ENCODE results near the gene MINDY1.

MINDY1 gene

DNA sequence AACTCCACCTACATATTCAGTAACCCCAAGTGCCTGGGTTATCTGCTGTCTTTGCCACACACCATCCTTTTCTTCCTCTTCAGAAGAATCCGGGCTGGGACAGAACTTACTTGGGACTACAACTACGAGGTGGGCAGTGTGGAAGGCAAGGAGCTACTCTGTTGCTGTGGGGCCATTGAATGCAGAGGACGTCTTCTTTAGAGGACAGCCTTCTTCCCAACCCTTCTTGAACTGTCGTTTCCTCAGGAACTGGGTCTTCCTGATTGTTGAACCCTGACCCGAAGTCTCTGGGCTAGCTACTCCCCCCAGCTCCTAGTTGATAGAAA, 42.6 kb downstream of the MINDY1 start:
- DNase-seq (ENCODE audit: low read depth): no peak

DNA sequence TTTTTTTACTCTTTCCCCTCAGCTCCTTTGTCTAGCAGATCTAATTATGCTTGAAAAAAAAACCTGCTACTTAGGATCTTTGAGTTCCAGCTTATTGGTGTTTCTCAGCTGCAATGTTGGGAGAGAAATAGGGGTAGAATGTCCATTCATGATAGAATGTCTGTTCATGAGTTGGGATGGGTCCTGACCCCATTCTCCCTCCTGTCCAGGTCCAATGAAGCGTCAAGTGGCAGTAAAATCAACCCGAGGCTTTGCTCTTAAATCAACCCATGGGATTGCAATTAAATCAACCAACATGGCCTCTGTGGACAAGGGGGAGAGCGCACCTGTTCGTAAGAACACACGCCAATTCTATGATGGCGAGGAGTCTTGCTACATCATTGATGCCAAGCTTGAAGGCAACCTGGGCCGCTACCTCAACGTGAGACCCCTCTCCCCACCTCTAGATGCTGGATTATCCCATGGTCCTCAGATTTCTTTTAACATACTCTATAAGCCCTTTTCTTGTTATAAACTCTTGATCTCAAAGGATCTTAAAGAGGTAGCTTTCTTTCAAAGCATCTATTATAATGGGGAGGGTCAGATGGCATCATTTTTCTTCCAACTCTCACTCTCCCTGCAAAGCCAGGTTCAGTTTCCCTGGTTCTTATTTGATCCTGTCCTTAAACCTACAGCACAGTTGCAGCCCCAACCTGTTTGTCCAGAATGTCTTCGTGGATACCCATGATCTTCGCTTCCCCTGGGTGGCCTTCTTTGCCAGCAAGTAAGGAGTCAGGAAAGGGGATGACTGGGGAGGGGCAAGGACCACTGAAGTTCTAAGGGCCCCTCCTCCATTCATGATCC, 43.2 kb downstream of the MINDY1 start:
- DNase-seq (ENCODE audit: low read depth): no peak

DNA sequence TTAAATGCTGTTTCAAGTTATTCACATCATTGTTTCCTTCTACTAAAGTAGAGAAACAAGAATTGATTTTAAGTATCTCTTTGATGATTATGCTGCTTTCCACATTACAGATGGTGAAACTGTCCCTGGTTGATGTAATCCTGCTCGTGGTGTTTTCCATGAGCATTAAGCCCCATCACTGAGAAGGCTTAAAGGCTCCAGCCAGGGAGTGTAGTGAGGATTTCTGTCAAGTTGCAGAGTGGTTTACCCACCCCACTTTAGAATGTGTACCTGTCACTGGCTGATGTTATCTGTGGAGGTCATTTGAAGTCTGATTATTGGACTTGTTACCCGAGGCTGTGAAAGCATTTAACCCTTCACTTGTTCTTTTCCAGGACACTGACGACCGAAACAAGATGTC, 44.9 kb downstream of the MINDY1 start:
- no peak for DNase-seq (ENCODE audit: low read depth)

DNA sequence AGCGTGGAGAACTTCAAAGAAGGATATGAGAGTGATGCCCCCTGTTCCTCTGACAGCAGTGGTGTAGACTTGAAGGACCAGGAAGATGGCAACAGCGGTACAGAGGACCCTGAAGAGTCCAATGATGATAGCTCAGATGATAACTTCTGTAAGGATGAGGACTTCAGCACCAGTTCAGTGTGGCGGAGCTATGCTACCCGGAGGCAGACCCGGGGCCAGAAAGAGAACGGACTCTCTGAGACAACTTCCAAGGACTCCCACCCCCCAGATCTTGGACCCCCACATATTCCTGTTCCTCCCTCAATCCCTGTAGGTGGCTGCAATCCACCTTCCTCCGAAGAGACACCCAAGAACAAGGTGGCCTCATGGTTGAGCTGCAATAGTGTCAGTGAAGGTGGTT, 46.1 kb downstream of the MINDY1 start:
- no peak for DNase-seq (ENCODE audit: low read depth)

DNA sequence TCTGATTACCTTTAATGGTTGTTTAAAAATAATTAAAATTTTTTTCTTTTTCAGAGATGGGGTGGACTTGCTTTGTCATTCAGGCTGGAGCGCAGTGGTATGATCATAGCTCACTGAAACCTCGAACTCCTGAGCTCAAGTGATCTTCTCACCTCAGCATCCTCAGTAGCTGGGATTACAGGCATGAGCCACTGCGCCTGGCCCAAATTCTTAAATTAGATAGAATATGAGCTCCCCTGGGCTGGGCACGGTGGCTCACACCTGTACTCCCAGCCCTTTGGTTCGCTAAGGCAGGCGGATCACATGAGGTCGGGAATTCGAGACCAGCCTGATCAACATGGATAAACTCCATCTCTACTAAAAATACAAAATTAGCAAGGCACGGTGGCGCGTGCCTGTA, 49.0 kb downstream of the MINDY1 start:
- no peak for DNase-seq (ENCODE audit: low read depth)

DNA sequence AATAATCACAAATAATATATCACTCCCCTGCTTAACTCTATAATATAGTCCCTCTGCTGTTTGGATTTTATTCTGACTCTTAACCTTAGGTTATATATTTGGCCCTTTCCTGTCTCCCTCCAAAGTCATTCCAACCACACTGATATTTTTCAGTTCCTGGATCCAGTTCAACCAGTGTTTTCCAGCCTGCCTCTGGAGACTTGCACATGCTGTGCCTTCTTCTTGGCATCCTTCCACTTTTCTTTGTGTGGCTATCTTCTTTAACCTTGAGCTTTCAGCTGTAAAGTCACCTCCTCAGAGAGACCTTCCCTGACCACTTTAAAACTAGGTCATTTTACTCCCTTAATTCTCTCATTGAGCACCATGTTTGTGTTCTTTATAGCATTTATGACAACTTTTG, 51.4 kb downstream of the MINDY1 start:
- DNase-seq (ENCODE audit: low read depth): no peak

DNA sequence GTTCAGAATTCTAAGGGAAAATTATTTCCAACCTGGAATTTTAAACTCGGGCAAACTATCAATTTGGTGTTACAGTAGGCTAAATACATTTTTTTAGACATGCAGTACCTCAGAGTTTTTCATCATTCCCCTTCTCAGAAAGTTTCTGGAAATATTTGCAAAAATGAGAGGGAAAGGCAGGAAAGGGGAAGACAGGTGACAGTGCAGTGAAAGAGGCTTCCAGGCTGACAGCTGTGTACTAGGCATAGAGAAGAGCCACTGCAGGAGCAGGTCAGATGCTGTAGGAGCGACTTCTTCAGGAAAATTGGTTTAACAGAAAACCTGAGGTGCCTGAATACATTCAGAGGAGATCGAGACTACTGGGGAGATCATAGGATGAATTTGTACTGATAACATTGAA, 52.0 kb downstream of the MINDY1 start:
- DNase-seq (ENCODE audit: low read depth): no peak
